ENCODE data around the gene FCHO1.

The FCHO1 gene

DNA sequence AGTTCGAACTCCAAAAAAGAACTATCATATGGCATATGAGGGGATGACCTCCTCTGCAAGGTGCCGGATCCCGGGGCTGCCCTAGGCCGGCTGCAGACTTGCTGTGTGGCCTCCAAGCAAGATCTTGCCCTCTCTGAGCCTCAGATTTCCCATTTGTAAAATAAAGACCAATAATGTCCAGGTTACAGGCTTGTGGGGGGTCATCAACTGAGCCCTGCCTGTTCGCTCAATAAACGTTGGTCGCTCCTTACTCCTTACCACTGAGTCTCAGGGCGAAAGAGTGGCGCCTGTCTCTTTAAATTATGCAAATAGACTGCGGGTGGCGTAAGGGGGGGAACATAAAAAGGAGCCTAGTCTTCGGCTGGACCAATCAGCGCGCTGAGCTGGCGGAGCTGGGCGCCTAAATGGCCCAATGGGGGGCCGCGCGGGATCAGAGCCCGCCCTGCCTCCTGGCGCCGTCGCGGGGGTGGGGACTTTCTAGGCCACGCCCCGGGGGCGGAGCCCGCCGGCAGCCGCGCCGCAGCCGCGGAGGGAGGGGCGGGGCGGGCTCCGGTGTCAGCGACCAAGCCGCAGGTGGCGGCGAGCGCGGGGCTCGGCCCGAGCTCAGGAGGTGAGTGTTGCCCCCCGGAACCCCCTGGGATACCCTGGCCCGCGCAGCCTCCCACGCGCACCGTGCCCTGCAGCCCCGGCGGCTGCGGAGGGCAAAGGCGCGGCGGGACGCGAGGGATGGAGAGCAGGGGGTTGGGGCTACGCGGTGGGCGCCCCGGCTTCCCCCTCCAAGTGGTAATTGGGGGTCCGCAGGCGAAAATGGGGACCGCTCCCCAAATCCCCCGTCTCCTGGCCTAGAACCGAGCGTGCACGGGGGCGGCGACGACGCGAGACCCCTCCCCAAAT, 3.8 kb upstream of the FCHO1 start:
- H3K9me3 ChIP-seq: no peaks in the 10 kb centered on the region
- intact Hi-C loops (cut with DNase I; ENCODE audit: low total_unique reads): loop anchor here (1.0 kb wide), 1 partner anchor 29 kb away; no protein-coding TSS in a partner anchor
- no peaks in the 10 kb centered on the region for H3K36me3 ChIP-seq
- H3K27ac ChIP-seq: no peak overlapping the region
- DNase-seq: peak; percentile 90 to 93
- TF ChIP-seq, protein P1, sequence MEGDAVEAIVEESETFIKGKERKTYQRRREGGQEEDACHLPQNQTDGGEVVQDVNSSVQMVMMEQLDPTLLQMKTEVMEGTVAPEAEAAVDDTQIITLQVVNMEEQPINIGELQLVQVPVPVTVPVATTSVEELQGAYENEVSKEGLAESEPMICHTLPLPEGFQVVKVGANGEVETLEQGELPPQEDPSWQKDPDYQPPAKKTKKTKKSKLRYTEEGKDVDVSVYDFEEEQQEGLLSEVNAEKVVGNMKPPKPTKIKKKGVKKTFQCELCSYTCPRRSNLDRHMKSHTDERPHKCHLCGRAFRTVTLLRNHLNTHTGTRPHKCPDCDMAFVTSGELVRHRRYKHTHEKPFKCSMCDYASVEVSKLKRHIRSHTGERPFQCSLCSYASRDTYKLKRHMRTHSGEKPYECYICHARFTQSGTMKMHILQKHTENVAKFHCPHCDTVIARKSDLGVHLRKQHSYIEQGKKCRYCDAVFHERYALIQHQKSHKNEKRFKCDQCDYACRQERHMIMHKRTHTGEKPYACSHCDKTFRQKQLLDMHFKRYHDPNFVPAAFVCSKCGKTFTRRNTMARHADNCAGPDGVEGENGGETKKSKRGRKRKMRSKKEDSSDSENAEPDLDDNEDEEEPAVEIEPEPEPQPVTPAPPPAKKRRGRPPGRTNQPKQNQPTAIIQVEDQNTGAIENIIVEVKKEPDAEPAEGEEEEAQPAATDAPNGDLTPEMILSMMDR (IDR thresholded peaks at IDR 0.05): no peak
- H3K27me3 ChIP-seq: peaks cover 0 to 6% of the 10 kb centered on the region in 2 donors
- H3K4me1 ChIP-seq: peaks cover 0 to 14% (median 9%) of the 10 kb centered on the region in 4 donors
- peak overlapping the region; percentile 42 to 53 for H3K4me3 ChIP-seq

DNA sequence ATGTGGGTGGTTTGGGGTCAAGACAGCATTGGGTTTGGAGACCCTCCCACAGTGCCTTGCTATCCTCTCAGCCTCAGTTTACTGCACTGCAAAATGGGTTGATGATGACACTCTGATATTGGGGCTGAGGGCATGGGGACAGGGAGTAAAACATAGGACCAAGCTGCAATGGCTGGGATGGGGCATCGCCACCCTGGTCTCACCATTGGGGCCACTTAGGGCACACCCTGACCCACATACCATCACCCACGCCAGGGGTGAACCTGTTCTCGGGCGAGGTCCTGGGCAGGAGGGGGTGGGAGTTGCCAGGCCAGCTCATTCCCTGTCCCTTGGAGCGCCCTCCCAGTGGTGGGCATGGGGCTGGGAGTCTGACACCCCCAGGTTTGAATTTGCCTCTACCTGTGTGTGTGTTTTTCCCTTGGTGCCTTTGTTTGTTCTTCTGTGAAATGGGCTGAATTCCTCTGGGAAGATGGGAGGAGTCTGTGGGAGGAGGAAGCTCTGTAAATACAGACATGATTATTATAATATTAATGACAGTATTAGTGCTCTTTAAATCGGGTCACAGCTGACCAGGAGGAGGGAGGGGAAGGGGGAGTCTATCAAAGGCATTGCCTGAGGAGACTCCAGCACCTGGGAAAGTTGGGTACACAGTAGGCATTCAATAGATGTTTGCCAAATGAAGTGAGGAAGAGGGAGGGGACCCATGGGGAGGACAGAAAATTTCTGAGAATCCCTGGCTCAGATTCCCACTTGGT, 2.2 kb upstream of the FCHO1 start:
- Histone ChIP-seq H3K27me3 (peaks cover 0 to 8% of the 10 kb centered on the region in 2 donors), H3K27ac (no peak overlapping the region), H3K4me1 (peaks cover 0 to 14% (median 9%) of the 10 kb centered on the region in 4 donors), H3K9me3 (no peaks in the 10 kb centered on the region), H3K36me3 (no peaks in the 10 kb centered on the region), H3K4me3 (no peak overlapping the region)
- TF ChIP-seq, protein P1 (IDR thresholded peaks at IDR 0.05): no peak
- no peak for DNase-seq
- intact Hi-C loops (cut with DNase I; ENCODE audit: low total_unique reads): no loop called here

DNA sequence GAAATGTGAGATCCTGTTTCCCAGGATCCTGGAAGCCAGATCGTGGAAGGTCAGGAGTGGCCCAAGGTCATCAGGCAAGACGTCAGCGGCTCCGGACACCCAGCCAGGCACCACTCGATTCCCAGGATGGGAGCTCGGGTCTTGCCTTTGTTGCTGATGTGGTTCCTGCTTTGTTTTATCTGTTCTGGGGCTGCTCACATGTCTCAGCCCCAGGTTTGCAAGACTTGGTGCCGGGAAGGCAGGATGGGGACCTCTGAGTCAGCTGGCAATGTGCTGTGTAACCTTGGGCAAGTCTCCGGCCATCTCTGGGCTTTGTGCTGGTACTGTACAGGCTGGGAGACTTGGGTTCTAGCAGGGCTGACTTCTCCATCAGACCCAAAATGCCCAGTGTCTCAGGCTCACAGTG, 1.4 kb upstream of the FCHO1 start:
- Histone ChIP-seq H3K4me1 (peaks cover 0 to 14% (median 9%) of the 10 kb centered on the region in 4 donors), H3K4me3 (no peak overlapping the region), H3K27ac (no peak overlapping the region), H3K36me3 (no peaks in the 10 kb centered on the region), H3K9me3 (no peaks in the 10 kb centered on the region), H3K27me3 (peaks cover 0 to 8% of the 10 kb centered on the region in 2 donors)
- intact Hi-C loops (cut with DNase I; ENCODE audit: low total_unique reads): no loop called here
- DNase-seq: no peak
- TF ChIP-seq, protein P1 (IDR thresholded peaks at IDR 0.05): no peak

DNA sequence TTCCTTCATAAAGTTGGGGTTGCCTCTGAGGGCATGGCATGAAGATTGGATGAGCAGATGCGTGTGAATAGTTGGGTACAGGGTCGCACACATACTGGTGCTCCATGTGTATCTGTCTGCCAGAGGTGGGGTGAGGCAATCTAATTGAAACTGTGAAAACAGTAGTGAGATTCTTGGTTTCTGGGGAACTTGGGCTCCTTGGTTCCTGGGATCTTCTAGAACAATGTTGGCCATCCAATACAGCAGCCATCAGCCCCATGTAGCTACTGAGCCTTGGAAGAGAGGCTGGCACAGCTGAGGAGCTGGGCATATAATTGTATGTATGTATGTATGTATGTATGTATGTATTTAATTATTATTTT, 616 bp downstream of the FCHO1 start:
- intact Hi-C loops (cut with DNase I; ENCODE audit: low total_unique reads): no loop called here
- H3K4me1 ChIP-seq: peaks cover 0 to 19% (median 10%) of the 10 kb centered on the region in 4 donors

DNA sequence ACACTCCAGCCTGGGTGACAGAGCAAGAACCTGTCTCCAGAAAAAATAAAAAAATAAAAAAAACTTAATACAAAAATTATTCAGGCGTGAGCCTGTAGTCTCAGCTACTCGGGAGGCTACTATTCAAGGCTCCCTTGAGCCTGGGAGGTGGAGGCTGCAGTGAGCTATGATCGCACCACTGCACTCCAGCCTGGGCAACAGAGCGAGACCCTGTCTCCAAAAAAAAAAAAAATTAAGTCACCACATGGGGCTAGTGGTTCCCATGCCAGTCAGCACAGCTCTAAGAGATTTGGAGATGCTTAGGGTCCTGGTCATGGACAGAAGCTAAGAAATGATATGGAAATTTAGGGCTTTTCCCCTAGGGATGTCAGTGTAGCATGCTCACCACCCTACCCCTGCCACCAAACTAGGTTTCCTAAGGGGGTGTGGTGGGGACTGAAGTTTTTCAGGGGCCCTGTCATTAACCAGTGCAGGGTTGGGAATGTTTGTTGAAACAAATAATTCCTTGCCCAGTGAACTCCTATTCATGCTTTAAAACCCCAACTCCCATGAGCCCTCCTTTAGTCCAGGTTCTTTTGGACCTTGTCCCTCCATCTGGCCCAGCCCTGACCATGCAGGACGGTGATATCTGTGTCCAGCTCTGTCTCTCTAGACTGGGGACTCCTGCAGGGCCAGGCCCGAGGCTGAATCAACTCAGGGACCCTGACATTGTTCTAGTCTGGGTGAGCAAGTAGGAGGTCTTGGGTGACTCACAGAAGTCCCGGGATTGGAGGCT, 1.8 kb downstream of the FCHO1 start:
- Histone ChIP-seq H3K27me3 (peaks cover 0 to 8% of the 10 kb centered on the region in 2 donors), H3K27ac (no peak overlapping the region), H3K4me1 (peaks cover 0 to 12% (median 7%) of the 10 kb centered on the region in 4 donors), H3K36me3 (no peaks in the 10 kb centered on the region), H3K4me3 (no peak overlapping the region), H3K9me3 (no peaks in the 10 kb centered on the region)
- intact Hi-C loops (cut with DNase I; ENCODE audit: low total_unique reads): no loop called here
- DNase-seq: no peak
- TF ChIP-seq, protein P1 (IDR thresholded peaks at IDR 0.05): no peak

More for the DNA sequence above, 616 bp downstream of the FCHO1 start:
- DNase-seq: no peak
- Histone ChIP-seq H3K36me3 (no peaks in the 10 kb centered on the region), H3K27me3 (peaks cover 0 to 8% of the 10 kb centered on the region in 2 donors), H3K4me3 (no peak overlapping the region), H3K9me3 (no peaks in the 10 kb centered on the region), H3K27ac (no peak overlapping the region)
- TF ChIP-seq, protein P1 (IDR thresholded peaks at IDR 0.05): no peak
